H1 (cell line): Measurements from ENCODE around the gene DEFB113. TPM values are rescaled to one million over a fixed set of nuclear protein-coding genes. Genes with fewer than 3 reads are reported as not detected.

Source experiments
- CBX8 ChIP-seq: fragments of 300-800, 300-1000 bp; sonication (generic); IDR thresholded peaks from 2 replicates; pipeline ENCODE4 v1.7.1; 2016; ENCODE audit warnings: low read depth, low read length, borderline replicate concordance
- CHD7 ChIP-seq: fragments of 300-600 bp; sonication (generic); IDR thresholded peaks from 2 replicates; pipeline ENCODE4 v1.7.1; 2012; ENCODE audit warnings: low read length, moderate library complexity, mild to moderate bottlenecking, inconsistent platforms; ENCODE audit not compliant: insufficient replicate concordance
- GTF2F1 ChIP-seq: IDR thresholded peaks from 2 replicates; pipeline ENCODE4 v1.6.1; 2012; ENCODE audit warnings: low read depth, low read length, improper control_type of control experiment, borderline replicate concordance
- RAD21 ChIP-seq, 2 experiments: IDR thresholded peaks in 1 of 2; conservative IDR thresholded peaks in 1 of 2; 2 replicates each; pipeline ENCODE4 v1.6.1; 2011; ENCODE audit warnings: low read depth in 2 of 2, low read length in 2 of 2, improper control_type of control experiment in 1 of 2, inconsistent platforms in 1 of 2, mild to moderate bottlenecking in 1 of 2, moderate library complexity in 1 of 2
- TCF12 ChIP-seq: IDR thresholded peaks from 2 replicates; pipeline ENCODE4 v1.6.1; 2011; ENCODE audit warnings: low read depth, mild to moderate bottlenecking, low read length
- TEAD4 ChIP-seq: IDR thresholded peaks from 2 replicates; pipeline ENCODE4 v1.6.1; 2012; ENCODE audit warnings: low read depth, low read length, inconsistent platforms, mixed read lengths
- polyA plus RNA-seq, 7 experiments: library from polyadenylated mRNA; depleted of rRNA in 3 of 7; stranded (reverse) in 5 of 7; unstranded in 2 of 7; fragments of >200 nt in 5 of 7; fragments of 200-250 nt in 2 of 7; gene quantifications; 1 replicate in 5 of 7; 2 replicates in 1 of 7; 4 replicates in 1 of 7; pipeline versions ENCODE4 v1.2.1 to v1.2.3, GENCODE V29; 2011 to 2013; ENCODE audit warnings: missing spikeins in 2 of 7, mixed read lengths in 2 of 7
- total RNA-seq: library from RNA; stranded (reverse); fragmentation: NEBNext Ultra II Directional; extraction: Animal tissue kit (Norgen Biotek cat#: 25700); gene quantifications from 2 replicates; pipeline ENCODE4 v1.2.1, GENCODE V29; 2021

DEFB113 gene
- total and polyA plus RNA-seq, 2 of the 8 experiments (the other 6 are each of a cell fraction or from before 2014, with no cell fraction given) = not detected

- no peak for TF ChIP-seq CHD7
- no peak for TF ChIP-seq TEAD4
- no peak for TF ChIP-seq CBX8
- TF ChIP-seq TCF12 = no peak
- no peak for TF ChIP-seq RAD21 (IDR thresholded peaks at IDR 0.05 in 1 of 2, conservative IDR thresholded peaks at IDR 0.05 in 1 of 2; ENCODE audit: low read depth in 2 of 2, low read length in 2 of 2)
- no peak for TF ChIP-seq GTF2F1
These were observed 17.5 kb downstream of the DEFB113 start (continued) for GRCh38 chr6:49951926-49952325.
